ENCODE data around the gene SKIL.

Gene SKIL

DNA sequence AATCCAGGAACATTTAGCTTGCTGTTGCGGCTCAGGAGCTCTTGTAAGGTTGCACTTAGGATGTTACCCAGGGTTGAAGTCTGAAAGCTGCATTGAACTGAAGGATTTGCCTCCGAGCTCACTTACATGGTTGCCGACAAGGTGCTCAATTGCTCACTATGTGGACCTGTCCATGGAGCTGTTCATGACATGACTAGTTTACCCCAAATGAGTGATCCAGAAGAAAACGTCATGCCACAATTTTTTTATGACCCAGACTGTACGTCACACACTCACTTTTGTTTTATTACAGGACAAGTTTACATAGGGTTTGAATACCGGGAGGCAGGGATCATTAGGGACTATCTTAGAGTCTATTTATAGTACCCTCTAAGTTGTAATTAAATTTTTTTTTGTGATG lies 40.2 kb downstream of the SKIL start:
- no peak for DNase-seq (ENCODE audit: low read depth)

DNA sequence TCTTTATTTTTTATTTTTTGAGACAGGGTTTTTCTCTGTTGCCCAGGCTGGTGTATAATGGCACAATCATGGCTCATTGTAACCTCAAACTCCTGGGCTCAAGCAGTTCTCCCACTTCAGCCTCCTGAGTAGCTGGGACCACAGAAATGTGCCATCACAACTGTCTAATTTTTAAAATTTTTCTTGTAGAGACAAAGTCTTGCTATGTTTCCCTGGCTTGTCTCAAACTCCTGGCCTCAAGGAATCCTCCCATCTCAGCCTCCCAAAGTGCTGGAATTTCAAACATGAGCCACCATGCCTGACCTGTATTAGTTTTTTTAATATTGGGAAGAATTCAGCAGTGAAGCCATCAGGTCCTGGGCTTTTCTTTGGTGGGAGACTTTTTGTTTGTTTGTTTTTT lies 47.6 kb downstream of the SKIL start:
- no peak for DNase-seq (ENCODE audit: low read depth)

DNA sequence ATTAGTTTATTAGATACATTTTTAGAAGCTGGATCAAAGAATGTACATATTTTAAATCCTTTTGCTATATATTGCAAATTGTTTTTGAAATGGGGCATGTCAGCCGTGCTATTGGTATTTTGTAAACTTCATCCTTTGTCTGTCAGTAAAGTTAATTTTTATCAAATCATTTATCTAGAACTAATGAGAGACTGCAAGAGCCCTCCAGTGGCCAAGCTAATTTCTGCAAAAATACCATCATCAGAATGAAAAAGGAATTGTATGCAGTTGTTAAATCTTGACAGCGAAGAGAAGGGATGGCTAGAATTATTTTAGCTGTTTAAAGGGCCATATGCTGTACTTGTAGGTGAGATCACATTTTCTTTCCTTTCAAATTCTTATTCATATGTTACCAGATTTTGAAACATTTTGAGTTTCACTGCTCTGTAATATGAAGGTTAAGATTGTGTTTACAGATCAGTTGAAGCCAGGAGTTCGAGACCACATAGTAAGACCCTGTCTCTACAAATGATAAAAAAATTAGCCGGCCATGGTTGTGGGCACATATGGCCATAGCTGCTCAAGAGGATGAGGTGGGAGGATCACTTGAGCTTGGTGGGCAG lies 53.0 kb downstream of the SKIL start:
- no peak for DNase-seq (ENCODE audit: low read depth)

DNA sequence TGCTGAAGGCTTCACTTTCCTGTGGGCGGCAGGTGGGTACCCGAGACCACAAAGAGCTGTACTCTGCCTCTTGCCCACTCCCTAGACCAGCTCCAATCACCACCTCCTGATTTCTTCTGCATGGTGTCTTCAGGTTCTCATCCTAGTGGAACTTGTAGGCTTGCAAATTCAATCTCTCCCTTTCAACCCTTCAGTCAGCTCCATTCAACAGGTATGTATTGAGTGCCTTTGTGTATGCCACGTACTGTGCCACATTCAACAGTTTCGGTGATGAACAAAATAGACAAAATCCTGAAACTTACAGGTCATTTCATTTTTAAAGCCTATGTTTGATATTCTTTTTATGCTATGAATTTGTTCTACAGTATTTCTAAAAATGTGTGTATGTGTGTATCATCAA lies 55.8 kb downstream of the SKIL start:
- DNase-seq (ENCODE audit: low read depth) = no peak

DNA sequence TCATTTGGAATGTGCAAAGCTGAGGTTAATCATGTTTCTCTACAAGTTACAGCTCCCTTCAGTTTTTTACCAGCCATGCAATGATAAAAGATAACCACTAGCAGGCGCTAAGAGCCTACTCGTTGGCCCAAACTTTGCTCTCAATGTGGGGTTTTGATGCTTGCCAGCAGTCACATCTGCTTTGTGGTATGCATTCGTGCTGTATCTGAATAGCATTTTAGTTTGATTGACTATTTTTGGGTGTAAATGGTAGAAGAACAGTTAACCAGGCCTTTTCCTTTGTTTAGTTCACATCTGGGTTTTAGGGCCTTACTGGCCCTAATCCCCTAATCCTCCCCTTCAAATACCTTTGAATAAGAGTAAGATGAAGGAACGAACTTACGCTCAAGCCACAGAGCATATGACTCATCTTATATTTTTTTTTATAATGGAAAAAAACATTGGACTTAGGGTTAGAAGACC lies 56.7 kb downstream of the SKIL start:
- no peak for DNase-seq (ENCODE audit: low read depth)

DNA sequence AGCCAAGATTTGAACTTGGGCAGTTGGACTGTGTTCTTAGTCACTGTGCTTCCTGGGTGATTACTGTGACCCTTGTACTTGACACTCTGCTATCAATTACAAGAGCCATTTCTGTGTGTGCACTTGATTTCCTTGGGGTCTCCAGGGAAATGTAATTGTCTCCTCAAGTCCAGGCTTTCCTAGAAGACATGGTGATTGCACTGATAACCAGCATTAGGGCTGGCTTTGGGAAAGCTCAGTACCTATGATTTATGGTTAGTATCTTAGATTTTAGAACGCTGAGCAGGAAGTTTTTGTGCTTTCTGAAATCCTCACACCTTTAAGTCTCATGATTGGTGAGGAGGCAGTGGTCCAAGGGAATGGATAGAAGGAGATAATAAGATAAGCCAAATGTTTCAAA lies 59.6 kb downstream of the SKIL start:
- no peak for DNase-seq (ENCODE audit: low read depth)

DNA sequence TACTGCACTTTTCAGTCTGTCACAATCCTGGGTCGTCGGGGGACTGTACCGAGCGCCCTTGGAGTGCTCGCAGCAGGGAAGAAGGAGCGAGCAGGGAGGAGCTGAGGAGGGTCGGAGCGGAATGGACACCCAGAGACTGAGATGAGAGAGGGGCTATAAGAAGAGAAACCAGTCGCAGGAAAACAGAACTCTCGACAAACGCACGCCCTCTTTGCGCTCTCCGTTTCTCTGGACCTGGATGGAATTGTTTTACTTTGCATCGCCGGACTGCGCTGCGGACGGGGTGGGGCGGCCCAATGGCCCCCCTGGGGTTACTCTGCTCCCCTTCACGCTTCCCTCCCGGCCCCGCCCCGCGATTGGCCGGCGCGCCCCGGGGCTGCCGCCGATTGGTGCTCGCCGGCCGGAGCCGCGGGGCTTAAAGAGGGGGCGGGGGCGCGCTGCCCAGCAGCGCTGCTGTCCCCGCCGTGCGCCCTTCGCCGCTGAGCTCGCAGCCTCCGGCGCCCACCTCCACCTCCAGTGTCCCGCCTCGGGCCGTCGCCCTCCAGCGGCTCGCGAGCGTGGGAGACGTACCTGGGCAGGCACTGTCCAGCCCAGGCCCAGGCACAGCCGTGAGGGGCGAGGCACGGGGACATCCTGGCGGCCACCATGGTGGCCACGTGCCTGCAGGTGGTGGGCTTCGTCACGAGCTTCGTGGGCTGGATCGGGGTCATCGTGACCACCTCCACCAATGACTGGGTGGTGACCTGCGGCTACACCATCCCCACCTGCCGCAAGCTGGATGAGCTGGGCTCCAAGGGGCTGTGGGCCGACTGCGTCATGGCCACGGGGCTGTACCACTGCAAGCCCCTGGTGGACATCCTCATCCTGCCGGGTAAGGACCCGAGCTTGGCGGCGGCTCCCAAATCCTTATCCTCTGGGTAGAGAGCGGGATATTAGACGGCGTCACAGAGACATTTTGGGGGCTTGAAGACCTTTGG lies 61.2 kb downstream of the SKIL start, which contains the start of gene CLDN11:
CLDN11 (plus strand) TSS at position 447 of the 977 bp plus-strand sequence; CDS start at position 646, 199 bp downstream.
- DNase-seq (ENCODE audit: low read depth) = no peak

DNA sequence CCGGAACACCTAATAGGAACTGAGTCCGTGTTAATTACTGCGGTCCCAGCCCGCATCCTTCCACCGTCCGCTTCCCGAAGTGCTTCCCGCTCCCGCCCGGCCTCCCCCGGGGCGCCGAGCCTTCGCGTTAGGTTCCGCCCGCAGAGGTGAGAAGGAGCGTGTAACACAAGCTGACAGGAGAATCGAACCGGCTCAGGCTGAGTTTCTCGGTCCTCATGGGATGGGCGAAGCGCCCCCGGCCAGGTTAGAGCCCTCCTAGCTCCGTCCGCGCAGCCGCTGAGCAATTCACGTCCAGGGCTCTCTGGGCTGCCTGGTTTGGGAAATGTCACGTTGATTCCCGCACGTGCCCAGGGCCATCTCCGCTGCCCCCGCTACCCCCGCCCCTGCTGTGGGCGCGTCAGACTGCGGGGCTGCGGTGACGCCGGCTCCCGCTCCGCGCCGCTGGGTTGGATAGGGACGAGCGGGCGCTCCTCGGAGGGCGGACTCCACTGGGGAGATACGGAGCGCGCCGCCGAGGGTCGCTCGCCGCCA lies 62.1 kb downstream of the SKIL start:
- DNase-seq (ENCODE audit: low read depth) = no peak

DNA sequence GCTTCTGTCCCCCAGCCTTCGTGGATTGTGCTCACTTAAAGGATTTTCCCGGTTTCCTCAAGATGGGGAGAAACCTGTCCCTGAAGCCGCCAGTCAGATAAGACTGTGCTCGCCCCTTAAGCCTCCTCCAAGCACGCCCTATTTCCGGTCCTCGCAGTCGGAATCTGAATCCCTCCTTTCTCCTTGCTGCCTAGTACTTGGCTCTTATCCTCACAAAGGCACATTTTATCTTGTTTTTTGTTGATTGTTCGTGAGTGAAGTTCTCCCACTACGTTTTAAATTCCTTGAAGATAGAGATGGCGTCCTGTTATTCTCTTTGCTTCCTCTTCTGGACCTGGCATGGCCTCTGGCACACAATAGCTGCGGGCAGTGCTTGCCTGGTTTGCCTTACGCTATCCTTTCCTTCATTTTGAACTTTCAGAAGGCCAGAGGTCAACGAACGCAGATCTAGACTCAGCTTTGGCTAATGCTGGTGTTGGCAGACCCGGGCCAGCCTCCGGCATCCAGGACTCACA lies 62.8 kb downstream of the SKIL start:
- DNase-seq (ENCODE audit: low read depth) = no peak

DNA sequence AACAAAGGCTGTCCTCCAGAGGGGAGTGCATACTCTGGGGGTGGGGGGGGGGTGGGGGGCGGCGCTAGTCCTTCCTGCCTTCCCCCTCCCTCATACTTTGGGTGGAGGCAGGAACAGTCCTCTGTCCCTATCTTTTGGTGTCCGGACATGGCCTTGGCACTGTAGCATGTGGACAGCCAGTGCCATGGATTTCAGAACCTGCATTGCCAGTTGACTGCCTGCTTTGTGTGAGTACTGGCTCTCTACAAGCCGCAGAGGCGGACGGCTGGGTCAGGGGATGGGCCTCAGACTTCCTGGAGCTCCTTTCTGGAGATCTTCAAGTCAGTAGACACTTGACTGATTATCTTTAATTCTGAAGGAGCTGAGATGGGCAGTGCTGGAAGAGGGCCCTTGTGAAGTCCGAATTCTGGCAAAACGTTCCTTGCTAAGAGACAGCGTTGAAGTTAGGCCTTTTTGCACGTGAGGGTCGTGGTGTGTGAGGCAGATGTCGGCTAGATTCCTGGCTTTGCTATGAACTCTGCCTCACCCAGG lies 63.7 kb downstream of the SKIL start:
- DNase-seq (ENCODE audit: low read depth) = no peak

DNA sequence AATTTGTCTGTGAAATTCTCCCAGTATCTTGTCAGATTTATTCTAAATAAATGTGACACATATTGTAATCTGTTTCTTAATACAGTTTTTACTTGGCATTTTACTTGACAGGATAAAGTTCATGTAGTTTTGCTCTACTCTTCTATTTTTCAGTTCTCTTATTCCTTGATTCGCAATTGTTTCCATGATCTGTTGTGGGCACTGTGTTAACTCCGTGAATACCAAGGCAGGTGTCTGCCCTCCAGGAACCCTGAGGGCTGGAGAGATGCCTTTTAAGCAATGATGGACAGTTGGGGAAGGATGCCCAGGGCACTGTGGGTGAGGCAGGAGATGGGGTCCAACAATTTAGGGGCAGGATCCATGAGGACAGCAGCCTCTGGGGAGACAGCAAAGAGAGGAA lies 64.2 kb downstream of the SKIL start:
- DNase-seq (ENCODE audit: low read depth) = no peak

DNA sequence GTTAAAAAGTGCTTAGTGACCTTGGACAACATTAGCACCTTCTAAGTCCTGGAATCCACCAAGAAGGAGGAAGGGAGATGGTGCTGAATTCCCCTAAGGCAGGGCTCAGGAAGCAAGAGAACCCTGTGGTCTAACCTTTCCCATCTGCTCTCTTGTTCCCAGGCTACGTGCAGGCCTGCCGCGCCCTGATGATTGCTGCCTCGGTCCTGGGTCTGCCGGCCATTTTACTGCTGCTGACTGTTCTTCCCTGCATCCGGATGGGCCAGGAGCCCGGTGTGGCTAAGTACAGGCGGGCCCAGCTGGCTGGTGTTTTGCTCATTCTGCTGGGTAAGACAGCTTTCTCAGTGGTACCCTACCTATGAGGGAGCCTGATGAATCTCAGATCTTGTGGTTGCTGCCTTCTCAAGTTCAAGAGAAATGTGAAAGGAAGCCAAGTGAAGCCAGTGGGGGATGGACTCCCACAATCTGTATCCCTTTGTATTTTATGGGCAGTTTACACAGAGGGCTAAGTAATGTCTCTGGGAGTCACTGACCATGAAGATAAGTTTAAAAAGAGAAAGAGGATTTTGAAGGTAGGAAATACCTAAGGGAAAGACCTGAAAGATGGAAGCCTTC lies 65.6 kb downstream of the SKIL start:
- no peak for DNase-seq (ENCODE audit: low read depth)

DNA sequence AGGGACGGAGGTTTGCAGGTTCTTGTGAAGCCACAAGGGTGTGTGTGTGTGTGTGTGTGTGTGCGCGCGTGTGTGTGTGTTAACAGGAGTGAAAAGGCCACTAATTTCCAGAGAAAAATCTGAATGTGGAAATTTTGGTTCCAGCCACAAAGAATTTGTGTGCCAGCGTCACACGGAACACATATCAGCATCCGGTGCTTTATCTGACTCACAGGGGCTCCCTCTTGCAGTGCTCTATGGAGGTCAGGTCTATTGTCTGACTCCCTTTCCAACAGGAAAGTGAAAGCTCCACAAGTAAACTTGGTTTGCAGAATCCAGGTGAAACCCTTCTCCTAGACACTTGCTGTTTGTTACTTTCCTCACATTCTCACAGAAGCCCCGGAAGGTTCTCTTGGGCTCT lies 67.4 kb downstream of the SKIL start:
- no peak for DNase-seq (ENCODE audit: low read depth)

DNA sequence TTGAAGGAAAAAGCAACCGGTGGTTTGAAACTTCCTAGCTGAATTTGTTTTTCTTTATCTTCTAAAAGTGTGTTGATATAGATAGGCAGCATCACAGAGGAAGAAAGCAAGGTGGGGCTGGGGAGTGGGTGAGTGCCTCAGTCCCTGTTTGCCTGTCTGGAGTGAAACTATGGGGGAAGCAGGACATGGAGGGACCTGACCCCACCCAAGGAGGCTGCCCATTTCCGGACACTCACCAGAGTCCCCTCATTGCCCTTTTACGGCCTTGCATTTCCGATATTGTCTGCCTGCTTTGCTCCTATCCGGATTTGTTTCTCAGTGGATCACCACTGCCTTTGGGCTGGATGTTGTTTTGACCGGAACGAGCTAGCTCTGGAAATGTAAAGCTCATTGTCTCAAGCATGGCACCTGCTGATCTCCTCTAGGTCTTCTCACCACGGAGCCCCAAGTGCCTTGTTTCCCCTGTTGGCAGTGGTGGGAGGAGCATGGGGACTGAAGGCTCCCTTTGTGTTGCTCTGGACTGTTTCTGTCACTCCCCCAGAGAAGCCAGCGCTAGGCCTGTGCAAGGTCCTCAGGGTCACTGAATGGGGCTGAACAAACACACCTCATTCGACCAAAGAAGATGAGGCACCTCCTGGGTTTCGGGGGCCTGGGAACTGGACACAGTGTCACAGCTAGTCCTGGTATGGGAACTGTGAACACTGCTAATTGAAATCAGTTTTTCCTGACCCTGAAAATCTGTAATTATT lies 68.2 kb downstream of the SKIL start:
- no peak for DNase-seq (ENCODE audit: low read depth)

DNA sequence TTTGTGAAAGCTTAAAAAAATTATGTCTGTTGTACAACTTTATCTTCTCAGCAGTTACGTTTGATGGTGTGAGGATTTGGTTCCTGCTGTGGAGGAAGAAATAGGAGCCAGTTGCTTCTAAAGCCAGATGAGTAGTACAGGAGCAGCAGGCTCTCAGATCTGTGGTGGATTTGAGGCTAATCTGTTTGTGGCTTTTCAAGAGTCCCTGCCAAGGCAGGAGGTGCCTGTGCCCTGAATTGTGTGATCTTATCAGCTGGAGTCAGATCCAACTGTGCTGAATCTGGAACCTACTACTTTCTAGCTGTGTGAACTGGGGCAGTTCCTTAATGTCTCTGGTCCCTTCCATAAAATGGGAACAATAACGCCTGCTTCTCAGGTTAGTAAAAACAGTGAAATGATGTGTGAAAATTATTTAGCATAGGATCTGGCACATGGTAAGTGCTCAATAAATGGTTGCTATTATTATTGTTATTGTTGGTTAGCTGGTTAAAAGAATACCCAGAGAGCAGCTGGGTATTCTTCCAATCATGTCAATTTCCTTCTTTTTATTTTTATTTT lies 68.8 kb downstream of the SKIL start:
- no peak for DNase-seq (ENCODE audit: low read depth)

DNA sequence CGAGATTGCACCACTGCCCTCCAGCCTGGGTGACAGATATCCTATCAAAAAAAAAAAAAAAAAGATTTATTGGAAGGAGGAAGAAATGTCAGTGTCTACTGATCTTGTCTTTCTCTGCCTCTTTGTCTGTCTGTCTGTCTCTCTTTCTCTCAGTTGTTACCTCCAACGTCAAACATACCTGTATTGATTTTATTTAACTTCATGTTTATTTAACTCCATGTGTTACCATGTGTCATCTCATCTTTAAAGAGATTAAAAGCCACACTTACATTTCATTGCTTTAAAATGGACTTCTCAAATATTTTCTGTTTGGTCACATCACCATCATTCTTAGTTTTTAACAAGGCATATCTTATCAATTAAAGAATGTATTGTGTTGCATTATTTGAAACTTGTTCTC lies 70.6 kb downstream of the SKIL start:
- DNase-seq (ENCODE audit: low read depth) = no peak

DNA sequence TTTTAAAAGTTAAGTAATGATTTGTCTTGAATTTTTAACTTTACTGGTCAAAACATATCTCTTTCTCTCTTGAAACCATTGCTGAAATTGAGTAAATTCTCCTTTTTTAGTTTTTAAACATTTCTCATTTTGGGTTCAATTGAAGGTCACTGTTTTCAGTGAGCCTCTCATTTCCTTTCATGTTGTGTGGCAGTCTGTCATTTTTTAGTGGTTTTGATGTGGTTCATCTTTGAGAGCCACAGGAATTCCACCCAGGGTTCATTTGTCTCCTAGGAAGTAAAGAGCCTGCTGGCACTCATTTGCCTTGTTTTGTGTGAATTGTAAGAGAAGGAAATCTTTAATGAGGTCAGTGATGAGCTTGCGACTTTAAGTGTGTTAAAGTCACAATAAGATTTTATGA lies 71.5 kb downstream of the SKIL start:
- no peak for DNase-seq (ENCODE audit: low read depth)

DNA sequence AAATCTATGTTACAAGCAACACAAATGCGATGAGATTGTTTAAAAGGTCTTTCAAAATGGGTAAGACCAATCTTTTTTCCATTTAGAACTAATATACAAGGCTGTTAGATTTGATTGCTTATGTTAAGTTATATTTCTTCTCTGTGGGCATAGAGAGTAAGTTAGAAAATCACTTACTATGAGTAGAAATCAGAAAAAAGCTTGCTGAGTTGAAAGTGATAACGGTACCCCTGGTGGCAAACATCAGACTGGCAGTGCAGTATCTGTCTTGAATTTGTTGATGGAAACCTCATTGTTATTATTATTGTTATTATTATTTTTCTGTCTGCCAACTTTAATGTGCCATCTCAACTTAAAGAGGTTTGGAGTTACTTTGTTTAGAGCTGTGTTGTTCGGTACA lies 73.5 kb downstream of the SKIL start:
- no peak for DNase-seq (ENCODE audit: low read depth)

DNA sequence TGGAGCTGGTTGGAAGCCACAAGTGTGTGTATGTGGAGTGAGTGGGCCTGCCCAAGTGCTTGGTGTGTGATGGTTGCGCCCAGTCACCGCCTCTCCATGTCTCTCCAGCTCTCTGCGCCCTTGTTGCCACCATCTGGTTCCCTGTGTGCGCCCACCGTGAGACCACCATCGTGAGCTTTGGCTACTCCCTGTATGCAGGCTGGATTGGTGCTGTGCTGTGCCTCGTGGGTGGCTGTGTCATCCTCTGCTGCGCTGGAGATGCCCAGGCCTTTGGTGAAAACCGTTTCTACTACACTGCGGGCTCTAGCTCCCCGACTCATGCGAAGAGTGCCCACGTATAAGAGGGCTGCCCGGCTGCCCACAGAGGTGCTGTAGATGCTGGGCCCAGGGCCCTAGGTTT lies 74.9 kb downstream of the SKIL start:
- DNase-seq (ENCODE audit: low read depth) = no peak

DNA sequence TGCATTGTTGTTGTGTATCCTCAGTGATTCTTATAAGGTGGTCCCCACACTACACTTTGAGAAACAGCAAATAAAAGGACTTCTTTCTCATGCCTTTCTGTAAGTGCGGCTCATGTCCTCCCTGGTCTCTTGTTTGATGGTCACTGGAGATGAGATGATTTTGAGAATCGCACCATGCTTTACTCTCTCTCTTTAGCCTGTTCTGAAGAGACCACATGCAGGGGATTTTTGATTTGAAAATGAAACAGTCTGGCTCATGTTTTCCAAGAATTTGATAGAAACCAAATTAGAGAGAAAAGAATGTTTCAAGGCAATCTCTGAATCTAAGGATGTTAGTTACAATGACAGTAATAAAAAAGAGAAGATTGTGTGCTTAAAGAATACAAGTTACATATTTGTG lies 79.2 kb downstream of the SKIL start:
- DNase-seq (ENCODE audit: low read depth) = no peak

DNA sequence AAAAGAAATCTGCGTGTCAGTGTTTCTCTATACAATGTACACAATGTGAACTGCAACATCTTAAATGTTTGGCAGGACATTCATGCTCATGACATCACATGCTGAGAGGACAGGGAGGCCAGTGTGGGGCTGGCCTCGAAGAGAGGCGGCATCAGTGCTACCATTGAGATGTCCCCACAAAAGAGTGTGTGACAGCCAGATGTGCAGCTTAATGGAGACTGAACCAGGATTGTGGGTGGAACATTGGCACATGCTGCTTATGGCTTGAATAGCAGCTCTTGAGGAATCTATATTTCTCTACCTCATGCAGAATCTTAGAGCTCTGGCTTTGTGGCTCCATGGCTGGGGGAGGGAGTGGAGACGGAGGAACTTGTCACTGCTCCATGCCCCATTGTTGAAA lies 79.7 kb downstream of the SKIL start:
- no peak for DNase-seq (ENCODE audit: low read depth)
